NT2/D1 (cell line): ENCODE data around the gene DOC2B.

Experiments
- SUZ12 ChIP-seq: IDR thresholded peaks from 2 replicates; pipeline ENCODE4 v1.6.1; 2011; ENCODE audit not compliant: insufficient read length, insufficient read depth; ENCODE audit errors: extremely low read depth
- ZNF274 ChIP-seq: IDR thresholded peaks from 2 replicates; pipeline ENCODE4 v1.6.1; 2011; ENCODE audit warnings: mild to moderate bottlenecking, low read depth, low read length

DNA sequence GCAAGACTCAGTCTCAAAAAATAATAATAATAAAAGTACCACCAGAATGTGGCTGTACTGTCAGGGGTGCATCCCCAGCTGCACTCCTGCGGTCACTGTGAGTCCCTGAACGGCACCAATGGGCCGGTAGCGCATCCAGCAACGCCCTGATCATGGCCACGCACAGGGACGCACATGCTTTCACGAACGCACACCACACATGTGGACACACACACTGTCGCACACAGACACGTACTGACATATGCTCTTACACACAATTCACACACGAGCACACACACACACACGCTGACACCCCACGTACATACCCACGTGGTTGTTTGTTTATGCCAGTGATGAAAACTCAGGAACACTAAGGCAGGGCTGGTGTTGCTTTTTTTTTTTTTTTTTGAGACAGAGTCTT, 21.8 kb downstream of the DOC2B start:
- TF ChIP-seq SUZ12 (no peak), ZNF274 (no peak)
